ENCODE measurements around the gene KCNH1. TPM values are rescaled to one million over a fixed set of nuclear protein-coding genes. Genes with fewer than 3 reads are reported as not detected.

Gene KCNH1
- total RNA-seq, 1 donor from 2014 or later: 3.2 TPM

DNA sequence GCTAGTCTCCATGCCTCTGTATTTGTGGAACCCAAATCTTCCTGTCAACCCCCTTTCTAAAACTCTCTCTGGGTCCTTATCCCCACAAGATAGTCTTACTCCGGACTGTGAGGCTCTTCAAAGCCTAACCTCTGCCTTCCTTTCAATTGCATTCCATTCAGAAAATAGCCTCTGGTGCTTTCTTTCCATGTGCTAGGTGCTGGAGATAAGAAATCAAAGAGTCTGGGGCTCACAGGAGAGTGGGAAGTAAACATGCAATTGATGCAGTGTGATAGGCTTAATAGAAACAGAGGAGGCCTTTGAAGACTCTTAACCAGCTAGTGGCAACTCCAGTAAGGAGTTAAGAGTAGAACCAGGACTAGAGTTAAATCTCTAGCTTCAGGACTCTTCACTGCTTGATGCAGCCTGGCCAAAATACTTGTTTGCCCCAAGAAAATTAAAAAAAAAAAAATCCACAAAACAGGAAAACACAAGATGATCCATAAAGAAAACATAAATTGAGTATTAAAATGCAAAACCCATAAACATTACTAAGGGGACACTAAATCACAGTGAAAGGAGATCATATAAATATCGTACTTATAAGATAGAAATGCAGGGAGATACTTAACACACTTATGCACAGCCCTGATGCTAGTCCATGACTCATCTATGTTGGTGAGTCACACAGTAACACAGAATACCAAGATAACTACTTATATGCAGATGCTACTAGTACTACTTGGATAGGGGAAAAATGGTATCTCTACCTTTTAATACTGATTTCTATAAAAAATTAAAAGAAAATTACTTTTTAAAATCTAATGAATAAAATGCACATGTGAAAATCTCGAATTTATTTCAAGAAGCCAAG lies 341.5 kb downstream of the KCNH1 start:
- ATAC-seq (no peak), DNase-seq (ENCODE audit: low spot score) (no peak)
- intact Hi-C loops (cut with DNase I): loop anchor here (5.0 kb wide), 1 partner anchor 1175 kb away; no protein-coding TSS in a partner anchor

DNA sequence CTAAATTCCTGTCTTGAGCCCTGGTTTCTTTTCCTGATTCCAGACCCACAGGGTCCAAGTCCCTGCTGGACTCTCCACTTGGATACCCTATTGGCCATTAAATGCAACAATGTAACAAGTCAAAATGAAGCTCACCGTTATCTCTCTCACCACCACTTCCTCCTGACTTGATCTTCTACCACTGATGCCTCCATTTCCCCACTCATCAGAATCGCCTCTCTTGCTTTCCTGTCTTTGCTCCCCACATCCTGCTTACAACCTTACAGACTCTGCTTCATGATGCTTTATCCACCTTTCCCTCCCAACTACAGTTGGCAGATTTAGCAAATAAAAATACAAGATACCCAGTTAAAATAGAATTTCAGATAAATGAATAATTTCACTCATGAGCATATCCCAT lies 343.8 kb downstream of the KCNH1 start:
- ATAC-seq: no peak
- no peak for DNase-seq (ENCODE audit: low spot score)
- intact Hi-C loops (cut with DNase I): loop anchor here (5.0 kb wide), 1 partner anchor 1177 kb away; no protein-coding TSS in a partner anchor

DNA sequence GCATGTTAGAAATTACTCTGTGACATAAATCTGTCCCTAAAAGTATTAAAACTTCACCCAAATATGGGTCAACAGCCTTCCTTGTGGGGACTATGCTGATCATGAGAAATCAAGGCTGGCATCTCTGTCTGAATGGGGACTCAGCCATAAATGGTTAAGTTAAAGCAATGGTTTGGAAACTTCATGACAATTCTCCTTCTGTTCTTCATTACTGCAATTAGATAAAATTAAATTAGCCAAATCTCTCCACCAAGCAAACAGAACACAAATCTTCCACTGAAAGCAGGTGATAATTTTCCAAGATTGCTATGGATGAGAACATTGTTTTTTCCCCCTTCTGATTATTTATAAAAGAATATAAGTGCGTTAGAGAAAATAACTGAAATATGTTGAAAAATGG lies 346.1 kb downstream of the KCNH1 start:
- intact Hi-C loops (cut with DNase I): no loop called here
- ATAC-seq: no peak
- DNase-seq (ENCODE audit: low spot score): no peak

DNA sequence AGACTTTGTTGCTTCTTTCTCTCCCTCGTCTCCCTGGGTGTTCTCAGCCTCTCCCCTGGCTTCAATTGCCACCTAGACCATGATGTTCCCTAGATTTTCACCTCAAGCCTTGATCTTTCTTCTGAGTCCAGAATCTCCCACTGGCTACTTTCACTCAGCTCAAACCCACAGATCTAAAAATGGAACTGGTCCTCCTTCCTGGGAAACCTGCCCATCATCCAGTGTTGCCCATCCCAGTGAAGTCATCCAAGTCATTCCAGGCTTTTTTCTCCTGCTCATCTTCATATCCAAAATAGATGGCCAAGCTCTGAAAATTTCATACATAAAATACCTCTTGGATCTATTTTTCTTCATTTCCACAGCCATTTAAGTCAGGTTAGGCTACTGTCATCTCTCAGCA lies 347.4 kb downstream of the KCNH1 start:
- ATAC-seq (no peak), DNase-seq (ENCODE audit: low spot score) (no peak)
- intact Hi-C loops (cut with DNase I): no loop called here

DNA sequence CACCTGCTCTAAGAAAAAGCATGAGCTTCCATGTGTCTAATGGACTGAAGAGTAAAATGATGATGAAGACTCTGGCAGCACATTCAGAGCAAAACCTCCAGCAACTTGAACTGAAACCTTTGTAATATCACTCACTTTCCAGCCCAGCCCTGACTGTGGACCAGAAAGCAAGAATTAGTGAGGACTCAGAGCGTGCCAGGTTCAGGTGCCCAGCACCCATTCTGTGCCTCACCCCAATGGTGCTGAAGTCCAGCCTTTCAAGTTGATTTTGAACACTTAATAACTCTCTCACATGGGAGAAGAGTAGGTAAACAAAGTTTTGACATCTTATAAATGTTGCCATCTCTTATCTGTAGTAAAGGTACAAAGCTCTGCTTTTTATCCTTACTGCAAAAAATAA lies 350.0 kb downstream of the KCNH1 start:
- no peak for DNase-seq (ENCODE audit: low spot score)
- no peak for ATAC-seq
- intact Hi-C loops (cut with DNase I): no loop called here

DNA sequence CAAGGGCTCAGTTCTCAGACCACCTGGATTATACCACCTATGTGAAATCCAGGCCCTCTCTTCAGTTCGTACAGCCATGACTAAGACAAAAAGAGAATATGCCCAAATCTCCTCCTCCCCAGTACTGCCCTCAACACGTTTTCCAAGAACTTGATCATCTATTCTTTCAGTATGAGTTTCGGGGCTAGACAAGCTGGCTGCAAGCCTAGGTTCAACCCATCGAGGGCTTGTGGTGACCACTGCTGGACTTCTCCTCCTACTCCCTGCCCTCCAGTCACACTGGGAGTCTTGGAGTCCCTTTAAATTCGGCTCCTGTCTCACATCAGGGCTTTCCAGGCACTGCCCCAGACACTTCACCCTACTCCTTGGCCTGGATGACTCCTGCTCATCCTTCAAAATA lies 352.3 kb downstream of the KCNH1 start:
- DNase-seq (ENCODE audit: low spot score) (no peak), ATAC-seq (no peak)
- intact Hi-C loops (cut with DNase I): no loop called here

DNA sequence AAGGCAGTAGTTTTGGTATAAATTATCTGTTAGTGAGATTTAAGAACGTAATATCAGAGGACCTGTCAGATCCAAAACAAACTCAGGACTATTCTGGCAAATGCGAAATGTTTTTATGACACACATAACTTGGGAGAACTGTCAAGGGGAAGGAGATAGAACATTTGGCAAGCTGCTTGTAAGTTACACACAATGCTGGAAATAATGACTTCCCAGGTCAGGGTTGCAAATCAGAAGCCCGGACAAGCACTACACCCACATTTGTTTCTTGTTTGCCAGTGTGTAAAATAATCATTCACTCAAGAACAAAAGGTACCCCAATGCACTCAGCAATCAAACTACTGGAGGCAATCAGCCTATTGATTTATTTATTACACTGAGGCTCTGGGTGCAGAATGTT lies 354.7 kb downstream of the KCNH1 start:
- intact Hi-C loops (cut with DNase I): no loop called here
- ATAC-seq: peak; percentile 67
- DNase-seq (ENCODE audit: low spot score): no peak

DNA sequence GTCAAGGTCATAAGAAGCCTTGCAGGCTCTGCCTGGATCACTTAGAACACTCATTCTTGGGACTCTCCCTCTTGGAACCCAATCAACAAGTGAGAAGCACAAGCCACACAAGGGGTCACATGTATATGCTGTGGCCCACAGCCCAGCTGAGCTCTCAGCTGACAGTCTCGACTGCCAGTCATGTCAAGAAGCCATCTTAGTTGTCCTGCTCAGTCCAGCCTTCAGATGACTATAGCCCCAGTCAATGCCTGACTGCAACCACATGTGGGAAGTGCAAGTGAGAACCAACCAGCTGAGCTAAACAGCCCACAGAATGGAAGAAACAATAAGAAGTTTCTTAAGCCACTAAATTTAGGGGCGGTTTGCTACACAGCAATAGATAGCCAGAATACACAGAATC lies 356.0 kb downstream of the KCNH1 start:
- ATAC-seq (no peak), DNase-seq (ENCODE audit: low spot score) (no peak)
- intact Hi-C loops (cut with DNase I): no loop called here

DNA sequence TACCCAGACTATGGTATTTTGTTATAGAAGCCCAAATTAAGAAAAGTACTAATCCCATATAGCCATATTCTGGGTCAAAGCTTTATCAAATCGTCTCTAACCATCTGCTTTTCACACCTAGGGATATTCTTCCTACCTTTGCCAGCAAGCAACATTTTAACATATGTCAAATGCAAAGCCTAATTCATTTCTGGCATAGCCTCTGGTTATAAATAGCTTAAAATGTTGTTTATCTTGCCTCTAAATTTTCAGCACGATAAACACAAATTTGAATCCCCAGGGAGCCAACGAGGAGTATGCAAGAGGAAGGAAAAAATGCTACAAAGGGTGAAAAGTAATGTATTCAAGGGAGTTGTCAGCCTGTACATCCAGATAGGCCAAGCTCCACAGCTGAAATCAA lies 357.2 kb downstream of the KCNH1 start:
- intact Hi-C loops (cut with DNase I): no loop called here
- no peak for DNase-seq (ENCODE audit: low spot score)
- no peak for ATAC-seq

DNA sequence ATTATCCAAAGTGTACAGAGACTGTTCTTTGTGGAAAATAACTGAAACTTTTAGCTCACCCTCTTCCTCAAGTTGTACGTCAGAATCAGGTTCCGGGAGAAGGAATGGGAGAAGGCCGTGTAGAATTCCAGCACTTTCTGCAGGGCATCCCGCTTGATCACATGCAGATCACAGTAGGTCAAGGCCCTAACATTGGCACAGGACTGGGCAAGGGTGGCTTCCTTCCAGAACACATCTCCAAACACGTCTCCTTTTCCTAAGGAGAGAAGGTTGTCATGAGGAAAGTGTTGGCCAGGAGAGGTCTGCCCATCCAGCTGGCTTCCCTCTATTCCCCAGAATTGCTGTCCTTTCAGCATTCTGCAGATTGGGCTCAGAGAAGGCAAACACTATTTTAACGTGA lies 358.7 kb downstream of the KCNH1 start:
- DNase-seq (ENCODE audit: low spot score) (no peak), ATAC-seq (no peak)
- intact Hi-C loops (cut with DNase I): no loop called here

DNA sequence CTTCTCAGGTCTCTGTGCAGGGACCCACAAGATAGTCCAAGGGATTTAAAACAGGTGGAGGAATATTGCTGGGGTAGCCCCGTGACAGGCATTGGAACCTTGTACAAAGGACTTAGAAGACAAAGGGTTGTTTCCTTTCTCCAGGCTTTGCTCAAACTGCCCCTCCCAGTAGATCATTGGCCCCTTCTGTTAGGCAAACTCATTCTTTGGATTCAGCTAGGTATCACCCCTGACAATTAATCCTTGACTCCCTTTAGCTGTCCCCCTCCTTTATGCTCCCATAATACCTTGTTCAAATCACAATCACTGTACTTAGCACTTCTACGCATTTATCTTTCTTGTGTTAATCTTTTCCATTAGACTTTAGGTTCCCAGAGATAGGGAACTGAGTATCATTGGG lies 360.5 kb downstream of the KCNH1 start:
- ATAC-seq (no peak), DNase-seq (ENCODE audit: low spot score) (no peak)
- intact Hi-C loops (cut with DNase I): no loop called here

DNA sequence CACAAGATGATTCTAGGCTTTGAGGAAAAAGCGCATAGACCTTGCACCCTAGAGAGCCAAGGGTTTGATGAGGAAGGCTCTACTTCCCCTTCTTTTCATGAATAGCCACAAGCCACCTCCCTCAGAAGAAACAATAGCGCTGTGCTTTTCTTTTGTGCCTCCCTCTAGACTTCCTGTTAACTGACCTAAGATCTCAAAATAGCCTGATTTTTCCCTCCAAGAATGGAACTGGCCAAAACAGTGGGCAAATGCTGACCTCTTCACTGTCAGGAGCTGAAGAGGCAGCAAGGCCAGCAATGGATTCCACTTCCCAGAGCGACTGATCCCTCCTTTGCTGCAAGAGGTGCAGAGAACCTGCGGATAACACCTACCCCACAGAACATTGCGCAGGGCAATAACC lies 362.8 kb downstream of the KCNH1 start:
- intact Hi-C loops (cut with DNase I): no loop called here
- DNase-seq (ENCODE audit: low spot score) (no peak), ATAC-seq (no peak)

DNA sequence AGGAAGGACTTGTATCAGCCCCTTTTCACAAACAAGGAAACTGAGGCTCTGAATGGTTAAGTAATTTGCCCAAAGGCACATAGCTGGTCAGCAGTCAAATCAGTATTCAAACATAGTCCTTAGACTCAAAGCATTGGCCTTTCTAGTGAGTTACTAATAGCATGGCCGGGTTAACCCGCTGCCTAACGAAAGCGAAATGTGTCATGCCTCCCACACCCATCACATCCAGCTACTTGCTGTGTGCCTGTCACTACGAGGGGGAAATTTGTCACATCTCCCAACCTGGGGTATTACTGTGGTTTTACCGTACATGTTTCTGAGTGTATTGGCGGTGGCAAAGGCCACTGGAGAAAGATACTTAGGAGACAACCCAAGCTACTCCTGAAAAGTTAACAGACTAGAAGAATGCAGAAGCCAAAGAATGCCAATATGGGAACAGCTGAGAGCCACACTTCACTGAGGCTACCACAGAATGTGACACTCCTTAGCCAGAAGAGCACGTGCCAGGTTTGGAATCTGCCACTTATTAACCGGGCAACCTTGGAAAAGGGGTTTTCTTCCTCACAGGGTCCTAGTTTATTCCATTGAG lies 363.5 kb downstream of the KCNH1 start:
- DNase-seq (ENCODE audit: low spot score) (no peak), ATAC-seq (no peak)
- intact Hi-C loops (cut with DNase I): no loop called here

DNA sequence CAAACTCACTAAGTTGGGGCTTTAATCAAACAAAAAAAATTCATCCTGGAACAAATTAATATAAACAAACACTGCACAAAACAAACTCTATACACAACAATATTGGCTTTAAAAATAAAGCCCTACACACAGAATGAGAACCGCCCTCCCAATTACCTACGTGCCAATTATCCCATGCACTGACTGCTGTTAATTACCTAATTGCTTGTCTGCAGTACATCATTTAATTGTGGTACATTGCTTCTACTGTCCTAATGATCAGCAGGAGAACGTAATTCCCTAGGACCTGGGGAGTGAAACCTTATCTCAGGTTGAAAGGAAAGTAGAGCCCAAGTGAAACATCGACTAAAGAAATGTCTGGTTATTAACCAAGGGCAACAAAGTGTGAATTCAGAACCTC lies 364.5 kb downstream of the KCNH1 start:
- intact Hi-C loops (cut with DNase I): no loop called here
- no peak for ATAC-seq
- DNase-seq (ENCODE audit: low spot score): no peak

DNA sequence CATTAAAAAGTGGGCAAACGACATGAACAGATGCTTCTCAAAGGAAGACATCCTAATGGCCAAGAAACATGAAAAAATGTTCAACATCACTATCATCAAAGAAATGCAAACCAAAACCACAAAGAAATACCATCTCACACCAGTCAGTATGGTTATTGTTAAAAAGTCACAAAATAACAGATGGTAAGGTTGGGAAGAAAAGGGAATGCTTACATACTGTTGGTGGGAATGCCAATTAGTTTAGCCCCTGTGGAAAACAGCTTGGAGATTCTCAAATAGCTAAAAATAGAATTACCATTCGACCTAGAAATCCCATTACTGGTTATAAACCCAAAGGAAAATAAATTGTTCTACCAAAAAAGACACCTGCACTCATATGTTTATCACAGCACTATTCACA lies 369.4 kb downstream of the KCNH1 start:
- intact Hi-C loops (cut with DNase I): no loop called here
- DNase-seq (ENCODE audit: low spot score): no peak
- no peak for ATAC-seq

DNA sequence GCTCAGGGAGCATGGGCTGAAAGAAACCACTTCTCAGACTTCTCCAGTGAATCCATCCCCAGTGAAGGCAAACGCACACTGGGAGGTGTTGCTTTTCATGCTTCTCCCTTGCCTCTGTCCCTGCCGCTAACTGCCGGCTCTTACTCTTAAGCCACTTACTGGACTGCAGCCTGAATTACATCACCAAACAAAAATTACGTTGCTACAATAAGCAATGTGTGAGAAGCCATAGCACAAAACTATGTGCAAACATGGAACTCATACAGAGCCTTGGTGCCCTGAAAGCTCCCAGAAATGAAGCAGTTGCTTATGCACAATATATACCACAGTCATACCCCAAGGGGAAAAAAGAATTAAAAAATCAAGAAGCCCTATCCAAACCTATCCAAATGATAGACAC lies 375.2 kb downstream of the KCNH1 start:
- no peak for ATAC-seq
- intact Hi-C loops (cut with DNase I): no loop called here
- DNase-seq (ENCODE audit: low spot score): no peak

DNA sequence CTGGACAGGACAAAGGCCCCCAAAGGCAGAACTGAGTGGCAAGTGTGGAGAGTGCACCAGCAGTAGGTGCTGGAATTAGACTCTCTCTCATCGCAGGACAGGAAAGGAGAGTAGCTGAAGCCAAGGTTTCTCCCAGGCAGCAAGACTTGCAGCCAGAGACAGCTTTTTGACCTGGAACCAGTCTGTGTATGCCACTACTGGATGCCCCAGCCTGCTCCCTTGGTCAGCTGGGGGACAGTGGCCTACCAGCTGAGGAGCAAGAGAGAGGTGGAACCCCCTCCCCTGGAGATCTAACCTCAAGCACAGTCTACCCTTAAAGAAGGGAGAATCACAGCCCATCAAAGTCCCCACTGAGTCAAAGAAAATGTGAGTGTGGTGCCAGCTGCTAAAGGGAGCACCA lies 375.7 kb downstream of the KCNH1 start:
- intact Hi-C loops (cut with DNase I): no loop called here
- DNase-seq (ENCODE audit: low spot score) (no peak), ATAC-seq (no peak)

DNA sequence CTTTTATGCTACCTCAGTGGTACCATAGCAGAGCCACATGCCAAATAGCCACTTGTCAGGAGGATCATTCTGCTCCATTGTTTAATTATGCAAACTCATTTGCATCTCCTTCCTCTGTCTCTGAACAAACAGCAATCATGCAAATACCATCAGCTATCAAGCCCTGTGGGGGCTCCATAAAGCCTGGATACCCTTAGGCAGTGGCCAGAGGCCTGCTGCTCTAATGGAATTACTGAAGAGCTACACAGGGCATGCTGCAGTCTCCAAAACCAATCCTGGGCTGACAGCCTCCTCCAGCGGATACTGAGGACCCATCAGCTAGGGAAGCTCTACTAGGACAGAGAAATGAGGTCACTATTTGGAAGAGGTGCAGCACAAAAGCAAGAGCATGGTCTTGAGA lies 376.3 kb downstream of the KCNH1 start:
- intact Hi-C loops (cut with DNase I): no loop called here
- DNase-seq (ENCODE audit: low spot score) (no peak), ATAC-seq (no peak)

DNA sequence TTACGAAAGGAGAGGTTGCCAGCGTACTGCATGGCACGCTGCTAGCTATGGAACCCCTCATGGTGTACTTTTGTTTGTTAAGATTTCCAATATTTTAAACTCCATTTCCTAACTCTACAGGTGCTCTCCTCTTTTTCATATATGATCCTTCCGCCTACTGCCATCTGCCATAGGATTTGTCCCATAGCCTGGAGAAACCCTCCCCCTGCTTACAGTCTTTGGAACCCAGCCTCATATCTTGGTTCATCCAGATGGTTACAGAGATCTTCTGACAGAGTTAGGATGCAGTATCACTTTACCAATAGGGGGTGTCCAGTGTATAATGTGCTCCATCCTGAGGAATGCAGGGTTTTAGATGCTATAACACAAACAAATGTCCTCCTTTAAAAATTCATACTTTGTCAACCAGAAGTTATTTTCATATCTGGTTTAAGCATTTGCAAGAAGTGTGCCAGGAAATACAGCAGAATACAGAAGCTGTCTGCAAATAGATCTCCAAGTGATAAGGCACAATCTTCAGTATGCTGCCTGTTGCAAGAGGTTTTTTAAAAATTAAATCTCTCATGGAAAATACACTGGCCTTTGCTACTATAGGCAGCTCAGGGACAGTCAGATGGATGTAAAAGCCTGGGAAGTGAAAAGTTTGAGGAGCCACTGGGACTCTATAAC lies 377.8 kb downstream of the KCNH1 start:
- ATAC-seq: no peak
- no peak for DNase-seq (ENCODE audit: low spot score)
- intact Hi-C loops (cut with DNase I): no loop called here

DNA sequence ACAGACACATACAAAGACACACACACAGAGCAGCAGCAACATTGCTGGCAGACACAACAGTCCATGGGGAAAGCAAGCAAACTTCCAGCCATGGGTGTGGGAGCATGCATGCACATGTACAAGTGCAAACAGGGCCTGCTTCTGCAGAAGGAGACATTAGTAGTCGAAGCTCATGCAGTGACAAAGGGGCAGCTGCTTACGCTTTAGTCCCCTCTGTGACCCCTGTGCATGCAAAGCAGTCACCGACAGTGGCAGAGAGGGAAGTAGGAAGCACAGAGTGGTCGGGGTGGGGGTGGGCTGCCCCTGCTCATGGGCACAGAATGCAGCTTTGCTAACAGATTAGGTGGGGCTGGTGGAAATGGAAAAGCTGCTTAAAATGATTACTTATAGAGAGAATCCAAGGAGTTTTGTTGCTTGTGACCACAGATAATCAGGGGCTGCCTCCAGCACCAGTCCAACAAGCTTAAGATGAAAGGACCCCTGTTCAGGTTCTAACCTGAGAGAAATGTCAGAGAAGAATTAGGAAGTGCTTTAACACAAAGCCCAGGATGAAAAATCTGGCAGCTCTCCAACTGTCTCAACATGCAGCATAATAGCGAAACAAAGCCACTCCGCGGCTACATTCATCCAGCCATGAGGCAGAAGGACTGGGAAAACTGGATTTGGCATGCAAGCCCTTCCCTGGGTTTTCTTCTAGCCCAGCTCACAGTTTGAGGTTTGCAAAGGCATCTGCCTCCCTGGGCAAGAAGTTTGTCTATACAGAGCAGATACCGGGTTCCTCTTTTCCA lies 378.9 kb downstream of the KCNH1 start:
- intact Hi-C loops (cut with DNase I): no loop called here
- no peak for DNase-seq (ENCODE audit: low spot score)
- ATAC-seq: no peak

Measured in sciatic nerve (tissue), 2 donors.